Measurements from ENCODE around the gene TALDO1.

TALDO1 gene

DNA sequence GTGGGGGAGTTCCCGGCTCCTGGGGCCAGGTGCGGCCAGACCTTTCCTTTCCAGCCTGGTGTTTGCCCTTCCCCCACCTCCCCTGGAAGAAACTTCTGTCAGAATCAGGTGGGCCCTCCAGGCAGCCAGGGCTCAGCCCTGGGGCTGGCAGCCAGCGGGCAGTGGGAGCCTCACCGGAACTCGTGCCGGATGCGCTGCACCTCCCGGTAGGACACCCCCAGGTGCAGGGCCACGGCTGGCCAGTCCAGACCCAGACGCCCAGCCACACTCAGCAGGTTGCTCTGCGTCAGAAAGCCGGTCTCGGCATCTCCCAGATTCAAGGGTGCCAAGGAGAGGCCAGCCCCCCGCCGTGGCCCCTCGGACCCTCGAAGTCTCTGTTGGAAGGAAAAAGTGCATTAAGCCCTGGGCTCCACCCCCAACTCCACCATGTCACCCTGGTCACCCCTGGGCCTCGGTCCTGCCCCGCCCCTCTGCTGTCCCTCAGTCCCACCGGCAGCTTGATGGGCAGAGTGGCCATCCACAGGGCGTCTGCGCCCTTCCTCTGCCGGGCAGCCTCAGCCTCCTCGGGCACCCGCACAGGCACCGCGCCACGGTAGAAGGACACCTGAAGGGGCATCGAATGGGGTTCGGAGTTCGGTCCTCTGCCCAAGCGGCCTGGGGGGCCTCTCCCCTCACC lies 52.5 kb downstream of the TALDO1 start:
- no peak for DNase-seq (ENCODE audit: low read depth)

DNA sequence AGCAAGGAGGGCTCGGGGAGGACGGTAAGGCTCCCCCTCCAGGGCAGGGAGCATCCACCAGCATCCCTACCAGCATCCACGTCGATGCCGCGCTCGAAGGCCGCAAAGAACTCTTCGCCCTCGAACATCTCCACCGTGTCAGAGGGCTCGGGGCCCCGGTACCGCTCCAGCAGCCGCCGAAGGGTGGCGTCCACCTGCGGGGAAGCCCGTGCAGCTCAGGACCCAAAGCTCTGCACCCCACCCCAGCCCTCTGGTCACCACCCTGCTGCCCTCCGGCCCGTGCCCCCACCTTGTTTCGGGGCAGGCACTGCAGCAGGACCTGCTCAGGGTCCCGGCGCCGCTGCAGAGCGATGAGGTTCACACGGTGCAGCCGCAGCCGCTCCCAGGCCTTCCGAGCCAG lies 53.2 kb downstream of the TALDO1 start:
- DNase-seq (ENCODE audit: low read depth), result no peak

DNA sequence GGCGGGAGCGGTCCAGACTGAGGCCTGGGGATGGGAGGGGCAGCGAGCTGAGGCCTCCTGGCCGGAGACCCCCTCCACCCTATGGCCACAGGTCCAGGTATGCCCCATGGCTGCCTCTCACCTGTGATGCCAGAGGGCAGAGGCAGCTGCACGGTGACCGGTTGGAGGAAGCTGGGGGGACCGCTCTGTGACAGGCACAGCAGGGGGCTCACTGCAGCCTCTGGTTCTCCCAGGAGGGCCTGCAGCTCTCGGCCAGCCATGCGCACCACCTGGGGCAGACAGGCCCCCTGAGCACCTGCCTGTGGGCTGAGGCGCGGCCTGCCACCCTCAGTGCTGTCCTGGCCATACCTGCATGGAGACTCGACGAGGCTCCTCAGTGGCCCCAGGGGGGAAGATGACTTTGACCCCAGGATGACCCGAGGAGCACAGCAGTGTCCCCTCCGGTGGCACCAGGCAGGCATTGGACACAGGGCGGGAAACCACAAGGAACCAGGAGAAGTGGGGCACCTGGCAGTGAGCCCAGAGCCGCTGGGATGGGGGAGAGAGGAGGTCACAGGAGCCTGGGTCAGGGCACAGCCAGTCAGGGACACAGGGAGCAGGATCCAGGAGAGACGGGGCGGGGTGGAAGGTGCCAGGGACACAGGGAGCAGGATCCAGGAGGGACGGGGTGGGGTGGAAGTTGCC lies 54.0 kb downstream of the TALDO1 start:
- no peak for DNase-seq (ENCODE audit: low read depth)

DNA sequence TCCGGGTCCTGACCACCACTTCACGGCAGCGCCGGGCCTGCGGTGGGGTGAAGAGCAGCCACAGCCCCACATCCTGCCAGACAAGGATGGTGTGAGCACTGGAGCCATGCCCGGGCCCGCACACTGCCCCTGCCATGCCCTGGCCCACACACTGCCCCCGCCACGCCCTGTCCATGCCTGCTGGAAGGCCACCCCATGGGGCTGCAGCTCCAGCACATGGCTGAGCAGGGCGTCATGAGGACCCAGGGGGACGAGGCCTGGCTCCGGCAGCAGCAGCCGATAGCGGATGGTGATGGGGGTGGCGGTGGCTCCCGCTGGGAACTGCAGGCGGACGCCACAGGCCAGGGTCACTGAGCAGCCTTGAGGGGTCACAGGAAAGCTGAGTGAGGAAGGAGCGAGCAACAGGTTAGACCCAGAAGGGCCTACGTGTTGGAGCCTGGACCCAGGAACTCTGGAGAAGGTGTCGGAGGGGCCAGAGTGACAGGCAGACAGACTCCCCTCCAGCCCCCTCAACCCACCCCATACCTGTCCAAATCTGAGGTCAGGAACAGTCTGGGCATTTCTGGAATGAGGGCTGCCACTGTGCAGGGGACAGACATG lies 54.9 kb downstream of the TALDO1 start:
- no peak for DNase-seq (ENCODE audit: low read depth)

DNA sequence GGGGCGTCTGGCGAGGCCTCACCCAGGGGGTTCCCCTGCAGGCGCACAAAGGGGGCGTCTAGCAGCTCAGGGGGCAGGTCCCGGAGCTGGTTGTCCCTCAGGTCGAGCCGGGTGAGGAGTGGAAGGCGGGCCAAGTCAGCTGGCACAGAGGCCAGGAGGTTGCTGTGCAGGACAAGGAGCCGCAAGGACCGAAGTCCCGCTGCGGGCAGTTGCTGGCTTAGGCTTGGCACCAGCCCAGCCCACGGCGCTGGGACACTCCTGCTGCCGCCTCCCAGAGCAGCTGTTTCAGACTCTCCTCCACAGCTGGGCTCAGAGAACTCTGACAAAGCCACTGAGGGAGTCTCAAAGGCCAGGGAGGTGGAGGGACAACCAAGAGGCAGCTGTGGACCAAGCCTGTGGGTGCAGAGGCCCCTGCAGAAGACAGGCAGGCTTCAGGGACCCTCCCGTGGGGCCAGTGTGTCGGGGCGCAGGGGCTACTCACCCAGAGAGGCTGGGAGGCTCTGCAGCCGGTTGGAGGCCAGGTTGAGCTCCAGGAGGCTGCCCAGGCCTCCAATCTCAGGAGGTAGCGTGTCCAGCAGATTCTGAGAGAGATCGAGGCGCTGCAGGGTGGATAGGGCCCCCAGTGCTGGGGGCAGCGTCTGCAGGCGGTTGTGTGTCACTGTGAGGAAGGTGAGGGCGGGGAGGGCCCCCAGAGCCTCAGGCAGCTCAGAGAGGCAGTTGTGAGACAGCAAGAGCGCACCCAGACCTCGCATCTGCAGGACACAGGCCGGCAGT lies 55.6 kb downstream of the TALDO1 start:
- no peak for DNase-seq (ENCODE audit: low read depth)

DNA sequence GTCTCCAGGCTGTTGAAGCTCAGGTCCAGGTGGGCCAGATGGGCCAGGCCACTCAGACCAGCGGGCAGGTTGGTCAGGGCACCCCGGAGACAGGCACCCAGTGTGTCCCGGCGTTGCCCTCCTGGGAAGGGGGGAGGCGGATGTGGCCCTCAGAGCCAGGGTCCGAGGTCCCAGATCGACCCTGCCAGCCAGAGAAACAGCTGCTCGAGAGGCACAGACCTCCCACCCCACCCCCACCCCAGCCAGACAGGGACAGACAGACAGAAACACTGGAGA lies 56.1 kb downstream of the TALDO1 start:
- DNase-seq (ENCODE audit: low read depth), result no peak

DNA sequence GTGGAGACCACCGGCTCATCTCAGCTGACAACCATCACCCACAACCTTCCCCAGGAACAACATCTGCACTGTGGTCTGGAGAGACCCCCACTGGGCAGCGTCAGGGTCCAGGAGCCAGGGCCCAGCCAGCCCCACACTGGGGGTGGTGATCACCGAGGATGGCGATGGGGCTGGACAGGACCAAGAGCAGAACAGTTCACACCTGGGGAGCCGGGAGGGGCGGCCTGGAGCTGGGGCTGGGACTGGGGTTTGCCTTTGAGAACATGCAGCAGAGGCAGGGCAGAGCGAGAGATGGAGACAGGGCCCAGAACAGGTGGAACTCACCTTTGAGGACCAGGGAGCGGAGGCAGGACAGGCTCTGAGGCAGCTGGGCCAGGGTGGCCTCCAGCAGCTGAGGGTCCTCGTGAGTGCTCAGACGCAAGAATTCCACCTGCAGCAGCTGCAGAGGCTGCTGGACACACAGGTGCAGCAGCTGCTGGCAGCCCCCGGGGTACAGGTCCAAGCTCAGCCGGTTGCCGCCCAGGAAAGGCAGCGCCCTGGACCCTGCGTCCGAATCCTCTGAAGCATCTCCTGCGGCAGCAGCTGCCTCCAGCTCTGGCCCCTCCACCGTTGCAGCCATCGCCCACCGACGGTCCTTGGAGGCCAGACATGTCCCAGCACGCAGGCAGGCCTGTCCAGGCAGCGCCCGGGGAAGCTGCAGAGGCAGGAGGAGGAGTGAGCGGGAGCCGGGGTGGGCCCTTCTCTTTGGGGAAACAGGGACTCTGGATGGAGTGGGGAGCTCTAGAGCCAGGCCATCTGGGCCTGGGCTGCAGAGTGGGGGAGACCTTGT lies 56.7 kb downstream of the TALDO1 start:
- no peak for DNase-seq (ENCODE audit: low read depth)

DNA sequence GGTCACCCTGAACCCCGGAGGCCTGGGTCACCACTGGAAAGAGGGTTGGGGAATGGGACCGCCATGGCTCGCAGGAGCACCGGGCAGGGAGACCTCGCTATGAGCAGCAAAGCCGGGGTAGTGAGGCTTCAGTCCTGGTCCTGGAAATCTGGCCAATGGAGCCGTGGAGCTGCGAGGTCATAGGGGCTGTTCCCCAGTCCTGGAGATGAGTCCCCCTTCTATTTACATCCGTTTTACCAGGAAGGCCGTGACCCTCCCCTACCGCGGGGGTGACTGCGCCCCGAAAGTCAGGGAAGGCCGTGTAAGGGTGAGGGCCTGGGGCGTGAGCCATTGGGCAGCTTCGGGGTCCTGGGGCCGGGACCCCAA lies 57.3 kb downstream of the TALDO1 start:
- DNase-seq (ENCODE audit: low read depth), result no peak

DNA sequence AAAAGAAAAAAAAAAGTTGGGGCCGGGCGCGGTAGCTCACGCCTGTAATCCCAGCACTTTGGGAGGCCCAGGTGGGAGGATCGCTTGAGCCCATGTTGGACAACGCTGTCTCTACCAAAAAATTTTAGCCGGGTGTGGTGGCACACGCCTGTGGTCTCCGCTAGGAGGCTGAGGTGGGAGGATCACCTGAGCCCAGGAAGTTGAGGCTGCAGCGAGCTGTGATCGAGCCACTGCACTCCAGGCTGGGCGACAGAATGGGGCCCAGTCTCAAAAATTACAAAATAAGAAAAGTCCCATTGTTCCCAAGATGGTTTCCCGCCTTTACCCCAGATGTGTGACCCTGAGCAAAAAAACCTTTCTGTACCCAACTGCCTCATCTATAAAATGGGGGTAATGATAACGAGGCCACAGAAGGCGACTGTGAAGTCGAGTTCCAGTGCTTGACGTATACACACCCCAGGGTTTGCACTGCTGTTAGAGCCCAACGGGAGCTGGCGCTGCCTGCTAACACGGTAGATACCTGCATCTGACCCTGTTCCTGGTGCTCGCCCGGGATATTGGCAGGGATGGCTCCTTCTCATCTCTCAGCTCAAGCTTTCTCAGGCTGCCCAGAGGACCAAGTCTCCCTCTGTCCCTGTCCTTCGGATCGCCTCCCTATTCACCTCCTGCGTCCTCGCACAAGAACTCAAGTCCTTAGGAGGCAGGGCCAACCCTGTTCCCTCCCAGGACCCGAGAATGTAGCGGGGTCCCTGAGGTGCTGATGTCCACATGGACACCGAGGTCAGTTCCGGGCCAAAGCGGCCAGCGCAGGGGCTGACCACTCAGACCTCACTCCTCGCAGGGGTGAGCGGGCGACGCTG lies 61.4 kb downstream of the TALDO1 start:
- DNase-seq (ENCODE audit: low read depth), result no peak

DNA sequence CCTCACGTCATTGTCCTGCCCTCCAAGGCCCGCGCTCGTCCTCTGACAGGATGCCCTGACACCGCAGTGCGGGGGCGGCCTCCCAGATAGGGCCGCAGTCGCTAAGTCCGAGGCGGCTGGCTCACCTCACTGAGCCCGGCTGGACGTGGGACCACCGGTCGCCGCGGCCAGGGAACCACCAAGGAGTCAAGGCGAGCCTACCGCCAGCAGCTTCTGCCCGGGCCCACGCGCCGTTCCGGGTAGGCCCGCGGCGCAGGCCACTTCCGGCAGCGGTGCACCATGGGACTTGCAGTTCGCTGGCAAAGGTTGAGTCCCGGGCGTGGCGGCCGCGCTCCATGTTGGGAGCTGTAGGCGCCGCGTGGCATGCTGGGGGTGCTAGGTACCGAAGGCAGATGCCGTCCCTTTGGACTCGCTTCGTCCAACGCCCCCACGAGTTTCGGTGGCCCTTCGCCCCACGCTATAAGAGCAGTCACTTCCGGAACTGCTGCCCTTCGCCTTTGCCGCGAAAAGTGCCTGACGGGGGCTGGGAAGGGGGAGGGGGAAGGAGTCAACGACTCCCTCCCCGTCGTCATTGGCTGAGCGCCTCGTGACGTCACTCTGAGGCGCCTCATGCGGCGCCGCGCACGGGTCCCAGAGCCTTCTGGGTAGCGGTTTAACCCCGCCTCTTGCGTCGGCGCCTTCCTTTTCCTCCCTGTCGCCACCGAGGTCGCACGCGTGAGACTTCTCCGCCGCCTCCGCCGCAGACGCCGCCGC lies 62.2 kb downstream of the TALDO1 start, which contains the start of gene RPLP2:
RPLP2 (plus strand) TSS at position 681 of the 753 bp plus-strand sequence. CDS start 268 bp downstream, outside the sequence.
- peak; percentile 79 for DNase-seq (ENCODE audit: low read depth)

DNA sequence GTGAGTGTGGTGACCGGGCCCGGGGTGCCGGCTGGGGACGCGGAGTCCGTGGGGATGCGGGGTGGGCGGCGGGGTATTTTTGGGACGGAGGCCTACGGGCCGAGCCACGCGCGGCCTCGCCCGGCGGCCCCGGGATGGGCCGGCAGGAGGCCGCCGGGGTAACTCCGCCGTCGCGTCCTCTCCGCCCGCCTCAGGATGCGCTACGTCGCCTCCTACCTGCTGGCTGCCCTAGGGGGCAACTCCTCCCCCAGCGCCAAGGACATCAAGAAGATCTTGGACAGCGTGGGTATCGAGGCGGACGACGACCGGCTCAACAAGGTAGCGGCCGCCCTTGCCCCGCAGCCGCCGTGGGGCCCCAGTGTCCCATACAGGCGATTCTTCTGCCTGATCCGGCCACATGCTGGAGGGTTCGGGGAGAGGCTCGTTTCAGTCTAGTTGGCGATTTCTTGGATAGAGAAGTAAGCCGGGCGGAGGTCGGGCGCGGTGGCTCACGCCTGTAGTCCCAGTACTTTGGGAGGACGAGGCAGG lies 62.8 kb downstream of the TALDO1 start:
- no peak for DNase-seq (ENCODE audit: low read depth)

DNA sequence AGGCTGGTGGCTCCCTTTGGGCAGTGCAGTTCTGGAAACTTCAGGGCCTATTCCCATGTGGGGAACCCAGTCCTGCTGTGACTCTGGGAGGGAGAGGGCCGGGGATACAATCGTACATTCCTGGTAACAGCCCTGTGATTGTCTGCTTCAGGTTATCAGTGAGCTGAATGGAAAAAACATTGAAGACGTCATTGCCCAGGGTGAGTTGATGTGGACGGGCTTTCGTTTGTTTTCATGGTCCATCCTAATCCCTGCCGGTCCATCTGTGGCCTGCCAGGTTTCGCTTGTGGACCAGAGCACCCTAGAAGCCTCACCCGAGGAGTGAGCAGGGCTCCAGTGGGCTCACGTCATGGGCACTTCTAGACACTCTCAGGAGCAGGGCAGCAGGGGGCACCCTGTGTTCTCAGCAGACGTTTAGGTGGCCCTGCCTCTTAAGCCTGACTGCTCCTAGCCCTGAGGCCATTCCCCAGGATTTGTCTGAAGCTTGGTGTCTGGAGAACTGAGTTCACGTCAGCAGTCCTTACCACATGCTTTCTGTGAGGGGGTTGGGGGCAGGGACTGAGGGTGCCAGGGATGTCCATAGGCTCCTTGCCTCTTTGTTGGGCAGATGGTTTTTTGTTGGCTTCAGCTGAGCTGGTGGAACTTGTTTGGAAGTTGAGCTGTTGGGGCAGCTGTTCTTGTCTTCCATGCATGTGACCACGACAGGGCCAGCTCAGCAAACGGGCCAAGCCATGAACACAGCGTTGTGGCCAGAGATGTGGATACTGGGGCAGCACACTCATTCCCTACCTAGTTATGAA lies 64.4 kb downstream of the TALDO1 start:
- DNase-seq (ENCODE audit: low read depth), result no peak

DNA sequence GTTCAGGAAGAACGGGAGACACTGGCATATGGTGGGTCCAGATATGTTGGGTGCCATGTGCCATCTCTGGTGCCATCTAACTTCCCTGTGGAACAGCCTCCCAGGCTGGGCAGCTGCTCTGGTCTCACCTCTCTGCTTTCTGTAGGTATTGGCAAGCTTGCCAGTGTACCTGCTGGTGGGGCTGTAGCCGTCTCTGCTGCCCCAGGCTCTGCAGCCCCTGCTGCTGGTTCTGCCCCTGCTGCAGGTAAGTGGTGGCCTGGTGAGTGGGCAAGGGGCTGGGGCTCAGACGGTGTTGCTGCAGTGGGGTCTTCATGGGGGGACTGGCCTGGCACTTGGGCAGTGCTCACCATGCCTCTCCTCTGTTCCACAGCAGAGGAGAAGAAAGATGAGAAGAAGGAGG lies 65.1 kb downstream of the TALDO1 start:
- no peak for DNase-seq (ENCODE audit: low read depth)

DNA sequence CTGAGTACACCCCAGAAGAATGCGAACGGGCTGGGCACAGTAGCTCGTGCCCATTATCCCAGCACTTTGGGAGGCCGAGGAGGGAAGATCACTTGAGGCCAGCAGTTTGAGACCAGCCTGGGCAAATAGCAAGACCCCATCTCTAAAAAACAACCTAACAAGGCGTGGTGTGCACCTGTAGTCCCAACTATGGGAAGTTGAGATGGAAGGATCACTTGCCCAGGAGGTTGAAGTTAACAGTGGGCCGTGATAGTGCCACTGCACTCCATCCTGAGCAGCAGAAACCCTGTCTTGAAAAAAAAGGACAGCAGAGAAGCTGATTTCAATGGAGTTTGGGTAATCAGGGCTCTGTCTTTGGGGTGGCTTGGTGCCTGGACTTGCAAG lies 65.8 kb downstream of the TALDO1 start:
- no peak for DNase-seq (ENCODE audit: low read depth)

DNA sequence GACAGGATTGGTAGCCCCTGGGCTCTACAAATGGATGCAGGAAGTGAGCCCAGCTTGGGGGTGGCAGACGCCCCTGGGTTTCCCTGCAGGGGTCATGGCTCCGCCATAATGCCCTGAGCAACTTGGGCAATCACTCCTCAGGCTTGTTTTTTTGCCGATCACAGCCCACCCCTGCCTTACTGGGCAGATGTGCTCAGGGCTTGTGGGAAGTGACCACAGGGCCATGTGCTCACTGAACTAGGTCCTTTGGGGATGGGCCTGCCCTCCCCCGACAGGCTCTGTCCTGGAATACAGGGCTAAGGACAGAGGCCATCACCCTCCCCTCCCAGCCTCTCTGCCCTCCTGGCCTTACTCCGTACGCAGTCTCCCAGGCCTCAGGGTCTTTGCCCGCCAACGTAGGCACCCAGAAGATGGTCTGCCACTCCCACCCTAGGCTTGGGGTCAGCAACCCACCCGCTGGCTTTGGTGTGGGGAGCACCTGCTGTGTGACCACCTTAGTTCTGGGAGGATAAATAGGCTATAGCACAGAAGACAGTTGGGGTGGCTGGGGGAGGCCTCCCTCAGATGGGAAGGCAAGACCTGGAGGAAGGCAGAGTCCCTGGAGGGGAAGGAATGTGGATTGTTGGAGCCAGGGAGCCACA lies 66.3 kb downstream of the TALDO1 start:
- no peak for DNase-seq (ENCODE audit: low read depth)
